HG03175 (cell line): Measurements from ENCODE around the gene PLPPR3.
A peak's percentile ranks its signal among the peaks of the same experiment; 100 is the strongest.

Experiments used
- ATAC-seq: cut with Tn5 transposase; IDR thresholded peaks from one replicate; pipeline ENCODE4 v1.9.1; 2021; ENCODE audit warnings: mild to moderate bottlenecking, moderate library complexity; ENCODE audit not compliant: unreplicated experiment

The PLPPR3 gene

GRCh38 chr19:797528-798414 lies 24.0 kb downstream of the PLPPR3 start:
- peak; percentile 40 for ATAC-seq

GRCh38 chr19:796692-797527 lies 24.8 kb downstream of the PLPPR3 start, which contains the start of gene PTBP1:
TSS of gene PTBP1 (plus strand) at chr19:797452. CDS start at chr19:797498, 46 bp downstream.
- ATAC-seq = peak; percentile 82

- no peak for ATAC-seq
Observed at GRCh38 chr19:795691-796581, 25.8 kb downstream of the PLPPR3 start.

DNA sequence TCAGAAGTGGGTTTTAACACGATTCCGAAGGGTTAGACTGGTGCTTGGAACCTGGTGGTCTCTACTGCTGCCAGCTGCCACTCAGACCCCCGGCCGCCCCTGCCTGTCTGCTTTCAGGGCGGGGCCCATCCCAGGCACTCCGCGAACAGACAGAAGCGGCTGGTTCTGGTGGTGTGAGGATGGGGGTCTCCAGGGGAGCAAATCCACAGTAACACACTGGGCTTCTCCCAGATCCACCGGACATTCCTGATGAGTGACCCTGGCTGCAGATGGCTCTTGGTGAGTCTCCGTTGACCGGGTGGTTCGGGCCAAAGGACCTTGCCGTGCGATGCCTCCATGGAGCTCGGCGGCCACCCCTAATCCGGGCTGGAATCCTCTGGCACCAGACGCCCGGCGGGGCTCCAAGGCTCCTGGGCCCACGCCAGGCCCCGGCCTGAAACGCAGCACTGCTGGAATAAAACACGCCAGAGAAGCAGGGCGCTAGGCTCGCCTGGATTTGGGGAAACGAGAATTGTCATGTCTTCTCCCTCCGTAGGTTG lies 26.6 kb downstream of the PLPPR3 start:
- no peak for ATAC-seq

GRCh38 chr19:793806-794205 lies 27.9 kb downstream of the PLPPR3 start:
- ATAC-seq = no peak

DNA sequence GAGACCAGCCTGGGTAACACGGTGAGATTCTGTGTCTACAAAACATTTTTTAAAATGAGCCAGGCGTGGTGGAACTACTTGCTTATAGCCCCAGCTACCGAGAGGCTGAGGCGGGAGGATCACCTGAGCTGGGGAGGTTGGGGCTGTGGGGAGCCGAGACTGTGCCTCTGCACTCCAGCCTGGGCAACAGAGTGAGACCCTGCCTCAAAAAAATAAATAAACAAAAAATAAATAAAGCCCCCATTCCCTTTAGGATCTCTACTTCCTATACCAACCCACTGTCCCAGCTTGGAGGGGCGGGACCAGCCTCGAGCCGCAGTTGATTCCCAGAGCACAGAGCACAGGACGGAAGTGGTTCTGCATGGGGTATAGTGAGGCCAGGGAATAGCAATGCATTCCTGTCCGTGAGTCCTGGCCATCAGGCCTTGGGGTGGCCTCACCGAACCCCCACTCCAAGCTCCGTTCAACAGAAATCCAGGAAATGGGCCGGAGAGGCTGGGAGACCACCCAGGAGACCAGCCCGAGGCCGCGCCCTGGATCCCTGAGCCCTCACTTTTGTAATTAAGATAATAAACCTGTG lies 29.4 kb downstream of the PLPPR3 start:
- no peak for ATAC-seq

GRCh38 chr19:791567-792305 lies 30.0 kb downstream of the PLPPR3 start:
- ATAC-seq = no peak

DNA sequence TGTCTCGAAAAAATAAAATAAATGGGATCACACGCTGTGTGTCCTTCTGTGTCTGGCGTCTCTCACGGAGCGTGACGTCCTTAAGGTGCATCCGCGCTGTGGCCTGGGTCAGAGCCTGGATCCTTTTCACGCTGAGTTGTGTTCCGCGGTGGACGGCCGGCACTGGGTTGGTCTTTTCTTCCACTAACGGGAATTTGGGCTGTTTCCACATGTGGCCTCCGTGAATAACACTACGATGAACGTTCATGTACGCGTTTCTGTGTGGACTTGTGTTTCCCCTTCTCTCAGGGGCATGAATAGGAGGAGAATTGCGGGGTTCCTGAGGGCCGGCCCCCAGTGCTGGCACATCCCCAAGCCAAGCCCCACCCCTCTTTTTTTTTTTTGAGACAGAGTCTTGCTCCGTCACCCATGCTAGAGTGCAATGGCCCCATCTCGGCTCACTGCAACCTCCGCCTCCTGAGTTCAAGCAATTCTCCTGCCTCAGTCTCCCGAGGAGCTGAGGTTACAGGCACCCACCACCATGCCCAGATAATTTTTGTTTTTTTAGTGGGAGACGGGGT lies 30.7 kb downstream of the PLPPR3 start:
- ATAC-seq = no peak

- ATAC-seq = no peak
Observed at GRCh38 chr19:789701-790060, 32.1 kb downstream of the PLPPR3 start.

DNA sequence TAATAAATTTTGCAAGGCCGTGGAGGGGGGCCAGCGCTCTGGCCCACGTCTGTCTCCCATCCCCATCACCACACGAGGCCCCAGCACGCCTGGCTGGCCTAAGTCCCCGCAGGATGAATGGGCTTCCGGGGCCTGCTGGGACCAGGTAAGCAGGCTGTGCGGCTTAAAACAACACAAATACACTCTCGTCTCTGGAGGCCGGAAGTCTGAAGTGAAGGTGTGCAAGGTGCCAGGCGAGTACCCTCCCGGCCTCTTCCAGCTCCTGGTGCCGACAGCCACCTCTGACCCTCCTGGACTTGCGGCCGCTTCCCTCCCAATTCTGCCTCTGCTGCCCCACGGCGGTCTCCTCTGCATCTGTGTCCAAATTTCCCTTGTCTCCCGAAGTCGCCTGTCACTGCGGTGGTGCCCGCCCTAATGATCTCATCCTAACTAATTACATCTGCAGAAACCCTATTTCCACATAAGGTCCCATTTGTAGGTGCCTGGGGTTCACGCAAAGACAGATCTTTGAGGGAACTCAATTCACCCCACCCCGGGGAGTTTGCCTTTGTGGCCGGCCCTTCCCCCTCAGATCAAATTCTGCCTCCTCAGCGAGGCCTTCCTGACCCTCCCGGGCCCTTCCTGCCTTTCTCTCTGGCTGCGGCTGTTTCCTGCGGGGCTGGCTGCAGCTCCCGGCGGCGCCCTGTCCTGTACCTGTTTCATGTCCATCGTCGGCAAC lies 32.6 kb downstream of the PLPPR3 start:
- no peak for ATAC-seq

DNA sequence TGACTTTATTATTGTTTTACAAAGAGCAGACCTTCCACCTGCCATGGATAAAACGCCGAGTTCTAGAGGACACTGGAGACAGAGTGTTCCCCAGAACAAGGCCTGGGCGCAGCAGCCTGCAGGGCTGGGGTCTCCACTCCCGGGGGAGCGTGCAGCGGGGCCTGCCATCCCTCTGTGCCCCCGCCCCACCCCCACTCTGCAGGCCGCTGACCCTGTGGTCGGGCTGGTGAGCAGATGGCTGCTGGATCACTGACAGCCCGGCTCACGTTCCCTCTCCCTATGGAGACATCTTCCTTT lies 33.1 kb downstream of the PLPPR3 start:
- no peak for ATAC-seq

DNA sequence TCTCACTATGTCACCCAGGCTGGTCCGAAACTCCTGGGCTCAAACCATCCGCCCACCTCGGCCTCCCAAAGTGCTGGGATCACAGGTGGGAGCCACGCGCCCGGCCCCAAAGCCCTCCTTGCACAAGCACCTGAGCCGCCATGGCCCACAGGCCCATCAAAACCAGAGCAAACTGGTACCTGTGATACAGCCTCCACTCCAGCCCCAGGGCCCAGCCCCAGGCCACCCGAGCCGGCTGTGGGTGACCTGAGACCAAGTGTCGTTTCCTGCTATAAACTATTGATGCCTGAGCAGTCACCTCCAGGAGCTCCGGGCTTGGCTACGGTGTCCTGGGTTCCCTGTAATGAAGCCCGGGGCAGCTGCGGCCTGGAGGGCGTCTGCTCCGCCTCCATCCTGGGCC lies 34.2 kb downstream of the PLPPR3 start:
- no peak for ATAC-seq

DNA sequence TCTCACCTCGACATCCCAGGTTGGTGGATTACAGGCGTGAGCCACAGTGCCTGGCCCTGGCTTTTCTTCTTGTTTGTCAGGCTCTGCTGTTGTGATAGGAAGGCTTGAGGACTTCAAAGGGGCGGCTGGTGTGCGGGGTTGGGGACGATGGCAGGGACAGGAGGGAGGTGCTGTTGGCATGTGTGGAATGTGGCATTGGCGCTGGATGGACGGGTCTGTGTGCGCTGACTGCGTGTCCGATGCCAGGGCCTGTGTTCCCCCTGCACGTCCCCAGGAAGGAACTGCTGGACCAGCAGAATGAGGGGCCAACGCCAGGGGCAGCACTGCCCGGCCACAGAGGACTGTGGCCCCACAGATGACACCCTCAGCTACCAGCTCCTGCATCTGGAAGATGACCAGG lies 37.2 kb downstream of the PLPPR3 start:
- ATAC-seq = no peak

- ATAC-seq = no peak
Observed at GRCh38 chr19:782878-783668, 38.7 kb downstream of the PLPPR3 start.

- ATAC-seq = no peak
Observed at GRCh38 chr19:782185-782877, 39.4 kb downstream of the PLPPR3 start.

- no peak for ATAC-seq
Observed at GRCh38 chr19:781800-782184, 40.0 kb downstream of the PLPPR3 start.

DNA sequence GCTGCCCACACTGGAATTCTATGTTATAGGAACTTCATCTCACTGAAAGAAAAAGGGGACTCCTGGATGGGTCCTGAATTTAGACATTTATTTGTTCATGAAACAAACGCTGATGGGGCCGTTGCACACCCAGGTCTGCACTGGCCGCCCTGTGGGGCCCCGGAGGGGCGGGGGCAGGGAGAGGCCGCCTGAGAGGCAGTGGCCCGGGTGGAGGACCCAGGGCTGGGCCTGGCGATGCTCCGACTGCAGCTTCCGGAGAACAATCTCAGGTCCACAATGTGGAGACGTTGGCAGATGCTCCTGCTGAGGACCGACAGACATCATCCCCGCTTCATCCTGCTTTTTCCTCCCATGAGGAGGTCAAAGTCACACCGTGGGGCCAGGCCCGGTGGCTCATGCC lies 40.8 kb downstream of the PLPPR3 start:
- no peak for ATAC-seq
